Measurements from ENCODE around the gene BCL2.

Gene BCL2

DNA sequence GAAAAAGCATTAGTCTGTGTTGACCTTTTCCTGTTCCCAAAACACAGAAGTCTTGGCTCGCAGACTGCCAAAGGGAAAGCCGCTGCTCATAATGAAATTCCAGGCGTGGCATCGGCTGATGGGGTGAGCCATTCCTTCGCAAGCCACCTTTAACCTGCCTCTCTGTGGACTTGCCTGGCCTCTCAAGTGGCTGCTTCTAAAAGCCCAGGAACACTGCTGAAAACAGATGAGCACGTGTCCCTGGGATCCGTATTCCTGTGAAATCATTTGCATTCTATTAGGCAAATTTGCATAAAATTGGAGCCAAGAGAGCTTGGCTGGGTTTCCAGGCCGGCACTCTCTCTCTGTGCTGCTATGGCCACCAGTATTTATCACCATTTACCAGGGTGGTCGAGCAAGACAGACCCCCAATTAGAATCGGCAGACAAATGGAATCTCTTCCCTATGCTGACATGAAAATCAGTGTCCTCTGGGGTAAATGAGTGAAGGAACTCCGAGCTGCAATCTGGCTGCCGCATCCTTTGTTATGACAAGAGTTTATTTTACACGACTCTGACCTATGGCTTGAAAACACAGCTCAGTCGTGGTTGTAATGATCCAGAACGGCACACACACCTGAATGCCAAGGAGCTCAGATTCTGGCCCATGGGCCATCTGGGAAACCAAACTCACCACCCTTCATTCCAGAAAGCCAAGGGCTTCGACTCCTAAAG, 21.7 kb downstream of the BCL2 start:
- Mint-ChIP-seq H3K4me1 (peaks cover 54% of the 10 kb centered on the region), H3K4me3 (no peak overlapping the region), H3K9me3 (no peaks in the 10 kb centered on the region), H3K27ac (peak overlapping the region in 2 of 3 experiments; percentile 44 to 54), H3K36me3 (ENCODE audit: low read depth) (peaks cover 7% of the 10 kb centered on the region), H3K27me3 (ENCODE audit: low read depth) (no peaks in the 10 kb centered on the region)
- TF ChIP-seq, protein P1, sequence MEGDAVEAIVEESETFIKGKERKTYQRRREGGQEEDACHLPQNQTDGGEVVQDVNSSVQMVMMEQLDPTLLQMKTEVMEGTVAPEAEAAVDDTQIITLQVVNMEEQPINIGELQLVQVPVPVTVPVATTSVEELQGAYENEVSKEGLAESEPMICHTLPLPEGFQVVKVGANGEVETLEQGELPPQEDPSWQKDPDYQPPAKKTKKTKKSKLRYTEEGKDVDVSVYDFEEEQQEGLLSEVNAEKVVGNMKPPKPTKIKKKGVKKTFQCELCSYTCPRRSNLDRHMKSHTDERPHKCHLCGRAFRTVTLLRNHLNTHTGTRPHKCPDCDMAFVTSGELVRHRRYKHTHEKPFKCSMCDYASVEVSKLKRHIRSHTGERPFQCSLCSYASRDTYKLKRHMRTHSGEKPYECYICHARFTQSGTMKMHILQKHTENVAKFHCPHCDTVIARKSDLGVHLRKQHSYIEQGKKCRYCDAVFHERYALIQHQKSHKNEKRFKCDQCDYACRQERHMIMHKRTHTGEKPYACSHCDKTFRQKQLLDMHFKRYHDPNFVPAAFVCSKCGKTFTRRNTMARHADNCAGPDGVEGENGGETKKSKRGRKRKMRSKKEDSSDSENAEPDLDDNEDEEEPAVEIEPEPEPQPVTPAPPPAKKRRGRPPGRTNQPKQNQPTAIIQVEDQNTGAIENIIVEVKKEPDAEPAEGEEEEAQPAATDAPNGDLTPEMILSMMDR (IDR thresholded peaks at IDR 0.05; ENCODE audit: unreplicated experiment in 3 of 3), result no peak

DNA sequence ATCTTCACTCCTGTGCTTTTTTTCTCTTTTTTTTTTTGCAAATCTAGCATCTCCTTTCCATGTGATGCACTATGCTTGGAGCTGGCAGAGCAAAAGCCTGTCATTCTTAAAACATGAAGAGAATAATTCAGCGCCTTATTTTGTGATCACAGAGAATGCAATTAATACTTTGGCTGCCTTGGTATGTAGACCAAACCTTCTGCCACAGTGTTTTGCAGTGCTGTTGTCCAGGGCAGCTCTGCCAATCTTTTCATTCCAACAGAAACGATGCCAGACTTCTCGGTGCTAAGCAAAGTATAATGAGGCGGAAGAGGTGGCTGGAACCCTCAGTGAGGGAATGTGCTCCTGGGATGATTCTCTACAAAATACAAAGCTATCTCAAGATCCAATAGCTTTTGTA, 25.6 kb downstream of the BCL2 start:
- Mint-ChIP-seq H3K4me3 (no peak overlapping the region), H3K9me3 (no peaks in the 10 kb centered on the region), H3K36me3 (ENCODE audit: low read depth) (no peaks in the 10 kb centered on the region), H3K27me3 (ENCODE audit: low read depth) (no peaks in the 10 kb centered on the region), H3K27ac (peak overlapping the region in 2 of 3 experiments; percentile 5 to 42), H3K4me1 (peaks cover 44% of the 10 kb centered on the region)
- TF ChIP-seq, protein P1 (IDR thresholded peaks at IDR 0.05; ENCODE audit: unreplicated experiment in 3 of 3), result no peak

DNA sequence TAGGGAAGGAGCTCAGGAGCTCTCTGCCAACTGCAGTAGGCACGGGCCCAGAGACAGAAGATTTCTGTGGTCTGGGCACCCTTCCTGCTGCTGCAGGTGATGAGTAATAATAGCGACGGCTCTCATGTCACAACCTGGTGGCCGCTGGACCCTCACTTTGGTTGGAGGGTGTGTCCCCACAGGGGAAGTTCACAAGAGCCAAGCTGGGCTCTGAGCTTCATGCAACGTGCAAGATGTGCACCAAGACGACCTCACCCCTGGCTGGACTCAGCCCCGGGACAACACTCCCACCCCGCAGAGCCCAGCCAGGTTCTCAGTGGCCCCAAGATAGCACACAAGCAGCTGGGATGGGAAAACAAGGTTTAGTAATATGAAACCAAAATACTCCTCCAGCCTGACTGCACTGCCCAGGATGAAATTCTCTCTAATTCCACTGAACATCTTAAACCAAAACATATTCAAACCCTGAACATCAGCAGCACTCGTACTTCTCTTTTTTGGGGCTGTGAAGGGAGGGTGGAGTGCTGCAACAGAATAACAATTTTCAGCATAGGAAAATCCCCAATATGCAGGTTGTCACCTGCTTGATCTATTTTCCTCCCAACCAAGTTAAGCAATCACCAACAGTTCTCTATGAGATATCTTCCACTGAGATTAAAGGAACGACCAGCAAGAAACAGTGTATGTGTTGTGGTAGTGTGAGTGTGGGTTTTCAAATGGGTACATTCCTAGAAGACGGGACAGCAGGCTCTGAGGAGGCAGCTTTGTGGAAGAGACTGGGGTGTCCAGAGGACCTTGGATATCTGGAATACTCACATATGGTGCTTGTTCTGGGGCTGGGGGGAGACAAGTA, 26.5 kb downstream of the BCL2 start:
- Mint-ChIP-seq H3K4me1 (peaks cover 35% of the 10 kb centered on the region), H3K27ac (peak overlapping the region; percentile 5 to 22 (median 7)), H3K4me3 (no peak overlapping the region), H3K36me3 (ENCODE audit: low read depth) (no peaks in the 10 kb centered on the region), H3K9me3 (no peaks in the 10 kb centered on the region), H3K27me3 (ENCODE audit: low read depth) (no peaks in the 10 kb centered on the region)
- TF ChIP-seq, protein P1 (IDR thresholded peaks at IDR 0.05; ENCODE audit: unreplicated experiment in 3 of 3), result no peak

GRCh38 chr18:63291278-63291677, 28.3 kb downstream of the BCL2 start:
- H3K27ac Mint-ChIP-seq, result no peak overlapping the region
- no peak overlapping the region for H3K4me3 Mint-ChIP-seq
- peaks cover 28% of the 10 kb centered on the region for H3K4me1 Mint-ChIP-seq
- TF ChIP-seq, protein P1 (IDR thresholded peaks at IDR 0.05; ENCODE audit: unreplicated experiment in 3 of 3), result no peak
- H3K27me3 Mint-ChIP-seq (ENCODE audit: low read depth), result no peaks in the 10 kb centered on the region
- H3K36me3 Mint-ChIP-seq (ENCODE audit: low read depth), result peaks cover 2% of the 10 kb centered on the region
- H3K9me3 Mint-ChIP-seq, result no peaks in the 10 kb centered on the region

GRCh38 chr18:63290821-63291200, 28.8 kb downstream of the BCL2 start:
- H3K27ac Mint-ChIP-seq, result peak overlapping the region in 2 of 3 experiments; percentile 20 to 21
- TF ChIP-seq, protein P1 (IDR thresholded peaks at IDR 0.05; ENCODE audit: unreplicated experiment in 3 of 3), result no peak
- no peaks in the 10 kb centered on the region for H3K9me3 Mint-ChIP-seq
- H3K4me3 Mint-ChIP-seq, result peak overlapping the region in 1 of 3 experiments; percentile 19
- H3K4me1 Mint-ChIP-seq, result peaks cover 28% of the 10 kb centered on the region
- peaks cover 4% of the 10 kb centered on the region for H3K36me3 Mint-ChIP-seq (ENCODE audit: low read depth)
- no peaks in the 10 kb centered on the region for H3K27me3 Mint-ChIP-seq (ENCODE audit: low read depth)
